K562 (cell line): ENCODE measurements around the gene COMMD4. TPM values are rescaled to one million over a fixed set of nuclear protein-coding genes. Genes with fewer than 3 reads are reported as not detected.
"Not testable (repeated sequence)": the region's sequence is repeated elsewhere in the genome, so short reads cannot be mapped to it uniquely, and the experiment has no call there.

ENCODE experiments used
- ATAC-seq: fragments of 200-7000 bp; cut with Tn5 transposase; 3 replicates; pipeline ENCODE4 v1.9.1; 2020; ENCODE audit warnings: moderate library complexity
- BruUV-seq: library from RNA; stranded (reverse); fragments of 400-500 nt; replicated peaks from 2 replicates; lab custom pipeline; 2021; lab: Mats Ljungman, UMichigan
- CTCF ChIA-PET: fragments of 300-600 bp; formaldehyde crosslinking; extraction: SDS; loops from one replicate; lab custom pipeline; 2021; ENCODE audit warnings: low intra/inter-chr PET ratio; lab: Yijun Ruan, JAX
- POLR2A ChIA-PET: fragments of 300-600, 350-650 bp; sonication (Branson Sonifier 250); formaldehyde crosslinking; extraction: SDS; loops from one replicate; lab custom pipeline; 2021; ENCODE audit warnings: antibody characterized with exemption, inconsistent platforms; lab: Yijun Ruan, JAX
- DNase-seq, 4 experiments: peaks; one replicate each; pipeline versions ENCODE4 v3.0.0 to v3.0.0-alpha.2; 2011 to 2018; ENCODE audit warnings: low spot score in 3 of 4, mixed read lengths in 3 of 4; ENCODE audit errors: extremely low read depth in 1 of 4
- FAIRE-seq: peaks from 2 replicates; lab custom pipeline; 2011; peaks lifted over from hg19 to GRCh38; lab: Jason Lieb, UNC
- H2AFZ ChIP-seq: 2 replicates; pipeline ENCODE4 v1.6.0; 2011; ENCODE audit warnings: low read depth, low read length, control low read depth, inconsistent platforms
- H3K27ac ChIP-seq: fragments of 200-600 bp; 3 replicates; pipeline ENCODE4 v1.8.0; 2011; ENCODE audit warnings: low read depth, mild to moderate bottlenecking, control low read depth, inconsistent platforms, low read length, moderate library complexity, mixed read lengths; ENCODE audit errors: extremely low read depth
- H3K27me3 ChIP-seq, 2 experiments: fragments of 300-600 bp in 1 of 2; 2 replicates in 1 of 2; 3 replicates in 1 of 2; pipeline versions ENCODE4 v1.6.0 to v1.8.0; 2011; ENCODE audit warnings: inconsistent platforms in 2 of 2, low read length in 2 of 2, mild to moderate bottlenecking in 1 of 2, mixed read lengths in 1 of 2, moderate library complexity in 1 of 2; ENCODE audit not compliant: control insufficient read depth in 2 of 2, insufficient read depth in 2 of 2
- H3K36me3 ChIP-seq: fragments of 300-600 bp; 3 replicates; pipeline ENCODE4 v1.8.0; 2011; ENCODE audit warnings: mild to moderate bottlenecking, low read length, inconsistent platforms; ENCODE audit not compliant: control insufficient read depth, insufficient read depth
- H3K4me1 ChIP-seq, 2 experiments: fragments of 200-600 bp in 1 of 2; replicated peaks in 1 of 2; 2 replicates in 1 of 2; 3 replicates in 1 of 2; pipeline versions ENCODE4 v1.5.1 to v1.8.0; 2011; ENCODE audit warnings: inconsistent platforms in 2 of 2, low read length in 2 of 2, mild to moderate bottlenecking in 1 of 2, mixed read lengths in 1 of 2, moderate library complexity in 1 of 2; ENCODE audit not compliant: control insufficient read depth in 2 of 2, insufficient read depth in 2 of 2
- H3K4me2 ChIP-seq: 2 replicates; pipeline ENCODE4 v1.6.1; 2011; ENCODE audit warnings: low read length, control low read depth, inconsistent platforms, mixed read lengths; ENCODE audit not compliant: insufficient read depth
- H3K4me3 ChIP-seq: fragments of 200-600 bp; sonication (generic), shearing (Covaris generic); 2 replicates; pipeline ENCODE4 v1.5.1; 2016; ENCODE audit warnings: control low read depth, inconsistent platforms
- H3K79me2 ChIP-seq: fragments of 200-600 bp; 3 replicates; pipeline ENCODE4 v1.8.0; 2011; ENCODE audit warnings: low read length, inconsistent platforms; ENCODE audit not compliant: control insufficient read depth, insufficient read depth
- H3K9ac ChIP-seq, 2 experiments: 2 replicates each; pipeline versions ENCODE4 v1.6.0 to v1.6.1; 2011; ENCODE audit warnings: low read depth in 2 of 2, low read length in 2 of 2, control low read depth in 1 of 2, inconsistent platforms in 1 of 2, mild to moderate bottlenecking in 1 of 2, mixed read lengths in 1 of 2; ENCODE audit not compliant: insufficient read depth in 1 of 2
- H3K9me1 ChIP-seq: one replicate; pipeline ENCODE4 v1.6.0; 2011; ENCODE audit warnings: inconsistent platforms, mild to moderate bottlenecking, low read length, moderate library complexity; ENCODE audit not compliant: control insufficient read depth, insufficient read depth
- H3K9me3 ChIP-seq: replicated peaks from 2 replicates; pipeline ENCODE4 v1.5.1; 2011; ENCODE audit warnings: low read depth, low read length, inconsistent platforms; ENCODE audit not compliant: control insufficient read depth, insufficient read depth
- H4K20me1 ChIP-seq: replicated peaks from 2 replicates; pipeline ENCODE4 v1.6.1; 2011; ENCODE audit warnings: low read length, inconsistent platforms, mixed read lengths; ENCODE audit not compliant: control insufficient read depth, insufficient read depth
- WGBS: fragments of 100-300 bp; shearing (Covaris generic); methylation state at CpG from one replicate; pipeline ENCODE4 v1.1.6; 2016; ENCODE audit warnings: low coverage, mixed read lengths; ENCODE audit not compliant: insufficient coverage; ENCODE audit errors: missing lambda C conversion rate; 5-methylcytosine and 5-hydroxymethylcytosine counted together
- in situ Hi-C: fragments of 300-500 bp; cut with MboI; formaldehyde crosslinking; loops from 4 replicates; pipeline ENCODE4 v1.15.0; 2018; ENCODE audit warnings: inconsistent platforms, mixed read lengths
- intact Hi-C: fragments of 100-400 bp; cut with micrococcal nuclease; formaldehyde crosslinking; loops from 2 replicates; pipeline ENCODE4 v1.14.2; 2022
- polyA plus RNA-seq, 8 experiments: library from polyadenylated mRNA; depleted of rRNA in 4 of 8; stranded (reverse) in 5 of 8; unstranded in 3 of 8; fragments of >200 nt; fragmentation: Nextera tagmentation in 2 of 8; fragmentation: Illumina TruSeq in 1 of 8; extraction: Ambion mirVana in 2 of 8; extraction: Trizol in 1 of 8; gene quantifications; 2 replicates each; pipeline versions ENCODE4 v1.2.1 to v1.2.3, GENCODE V29; 2011 to 2014; ENCODE audit warnings: inconsistent platforms in 1 of 8, missing spikeins in 1 of 8
- total RNA-seq, 7 experiments: library from RNA; depleted of rRNA in 6 of 7; stranded (reverse); fragments of >200 nt in 6 of 7; fragmentation: Illumina TruSeq in 2 of 7; extraction: Trizol in 2 of 7; gene quantifications; 2 replicates each; pipeline versions ENCODE4 v1.2.1 to v1.2.3, GENCODE V29; 2011 to 2021; ENCODE audit warnings: low replicate concordance in 1 of 7
- TF ChIP-seq, protein P1 (sequence below), 3 experiments: IDR thresholded peaks in 2 of 3; conservative IDR thresholded peaks in 1 of 3; 2 replicates each; pipeline ENCODE4 v1.5.1; 2011 to 2012; ENCODE audit warnings: low read length in 3 of 3, mild to moderate bottlenecking in 3 of 3, control low read depth in 2 of 3, improper control_type of control experiment in 1 of 3, inconsistent platforms in 1 of 3, low read depth in 1 of 3, mixed read lengths in 1 of 3, moderate library complexity in 1 of 3; ENCODE audit not compliant: insufficient read depth in 2 of 3

Gene COMMD4
- total and polyA plus RNA-seq, 9 of the 15 experiments (the other 6 are each of a cell fraction or from before 2014, with no cell fraction given) = 20.4 to 140 (median 63.9) TPM

DNA sequence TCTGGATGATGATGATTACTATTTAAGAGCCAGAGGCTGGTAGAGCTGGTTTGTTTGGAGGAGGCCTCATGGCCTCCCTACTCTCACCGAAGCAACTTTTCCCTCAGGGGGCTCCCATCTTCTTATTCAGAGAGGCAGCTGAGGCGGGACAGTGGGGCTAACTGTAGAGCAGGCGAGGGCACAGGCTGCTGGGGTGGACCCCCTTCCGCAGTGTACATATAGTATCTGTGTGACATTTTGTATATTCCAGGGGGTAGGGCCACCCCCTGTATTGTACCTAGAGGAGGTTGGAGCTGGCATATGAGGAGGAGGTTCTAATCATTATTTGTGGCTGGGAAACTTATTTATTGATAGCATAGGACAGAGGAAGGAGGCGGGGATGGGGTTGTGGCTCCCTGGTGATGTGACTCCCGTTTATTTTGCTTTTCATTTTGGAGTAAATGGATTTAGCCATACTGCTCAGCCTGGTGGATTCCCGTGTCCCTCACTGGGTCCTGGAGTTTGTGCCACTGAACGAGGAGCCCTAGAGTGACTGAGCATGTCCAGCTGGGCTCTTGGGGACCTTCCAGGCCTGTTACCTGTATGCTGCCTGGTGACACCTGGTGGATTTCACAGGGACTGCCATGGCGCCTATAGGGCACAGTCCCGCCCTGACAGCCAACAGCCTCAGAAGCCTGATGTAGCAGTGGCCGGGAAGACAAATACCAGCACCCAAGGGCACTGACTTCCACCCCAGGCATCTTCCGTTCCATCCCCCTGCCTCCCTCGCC, 37.1 kb upstream of the COMMD4 start:
- peaks cover 4 to 10% of the 10 kb centered on the region in 2 experiments; a peak in 4 of 5 replicates for H3K27me3 ChIP-seq
- H3K4me2 ChIP-seq, CTCF ChIA-PET, H3K9me3 ChIP-seq, POLR2A ChIA-PET, H3K9ac ChIP-seq, DNase-seq, H3K27ac ChIP-seq, H3K79me2 ChIP-seq, intact Hi-C loops, H3K9me1 ChIP-seq, H3K36me3 ChIP-seq, H4K20me1 ChIP-seq, H2AFZ ChIP-seq, BruUV-seq, H3K4me3 ChIP-seq, H3K4me1 ChIP-seq: not testable (repeated sequence)
- ATAC-seq (peak; percentile 99), FAIRE-seq (peak; percentile 85)
- WGBS = 19% methylated on average over 4 of the region's 13 CpGs
- in situ Hi-C loops = loop anchor here (25.0 kb wide), 3 partner anchors 961 to 1336 kb away; partner anchors contain the start of gene ISLR2

DNA sequence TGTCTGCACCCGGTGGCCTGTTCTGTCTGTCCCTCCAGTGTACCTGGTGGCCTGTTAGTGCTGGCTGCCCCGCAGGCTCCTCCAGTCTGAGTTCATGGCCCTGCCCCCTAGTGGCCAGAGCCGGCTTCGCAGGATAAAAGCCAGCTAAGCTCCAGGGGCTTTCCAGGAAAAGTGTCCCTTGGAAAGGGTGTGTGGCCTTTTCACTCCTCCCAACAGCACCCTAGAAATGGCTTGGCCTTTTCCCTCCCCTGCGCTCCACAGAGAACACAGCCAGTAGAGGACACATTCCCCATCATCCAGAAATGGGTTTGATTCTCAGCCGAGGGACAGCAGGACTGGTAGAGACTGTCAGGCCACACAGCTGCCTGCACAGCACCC, 36.6 kb upstream of the COMMD4 start:
- H3K9ac ChIP-seq, CTCF ChIA-PET, H2AFZ ChIP-seq, H3K27ac ChIP-seq, H3K36me3 ChIP-seq, BruUV-seq, intact Hi-C loops, H3K9me1 ChIP-seq, H3K4me2 ChIP-seq, H4K20me1 ChIP-seq, FAIRE-seq, H3K4me3 ChIP-seq, H3K79me2 ChIP-seq, DNase-seq, POLR2A ChIA-PET, H3K9me3 ChIP-seq, H3K4me1 ChIP-seq: not testable (repeated sequence)
- in situ Hi-C loops = loop anchor here (25.0 kb wide), 3 partner anchors 962 to 1337 kb away; partner anchors contain the start of gene ISLR2
- H3K27me3 ChIP-seq = peaks cover 4 to 14% of the 10 kb centered on the region in 2 experiments; a peak in 4 of 5 replicates
- TF ChIP-seq, protein P1, sequence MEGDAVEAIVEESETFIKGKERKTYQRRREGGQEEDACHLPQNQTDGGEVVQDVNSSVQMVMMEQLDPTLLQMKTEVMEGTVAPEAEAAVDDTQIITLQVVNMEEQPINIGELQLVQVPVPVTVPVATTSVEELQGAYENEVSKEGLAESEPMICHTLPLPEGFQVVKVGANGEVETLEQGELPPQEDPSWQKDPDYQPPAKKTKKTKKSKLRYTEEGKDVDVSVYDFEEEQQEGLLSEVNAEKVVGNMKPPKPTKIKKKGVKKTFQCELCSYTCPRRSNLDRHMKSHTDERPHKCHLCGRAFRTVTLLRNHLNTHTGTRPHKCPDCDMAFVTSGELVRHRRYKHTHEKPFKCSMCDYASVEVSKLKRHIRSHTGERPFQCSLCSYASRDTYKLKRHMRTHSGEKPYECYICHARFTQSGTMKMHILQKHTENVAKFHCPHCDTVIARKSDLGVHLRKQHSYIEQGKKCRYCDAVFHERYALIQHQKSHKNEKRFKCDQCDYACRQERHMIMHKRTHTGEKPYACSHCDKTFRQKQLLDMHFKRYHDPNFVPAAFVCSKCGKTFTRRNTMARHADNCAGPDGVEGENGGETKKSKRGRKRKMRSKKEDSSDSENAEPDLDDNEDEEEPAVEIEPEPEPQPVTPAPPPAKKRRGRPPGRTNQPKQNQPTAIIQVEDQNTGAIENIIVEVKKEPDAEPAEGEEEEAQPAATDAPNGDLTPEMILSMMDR (IDR thresholded peaks at IDR 0.05 in 2 of 3, conservative IDR thresholded peaks at IDR 0.05 in 1 of 3; ENCODE audit: insufficient read depth in 2 of 3, low read depth in 1 of 3, low read length in 3 of 3) = peak; percentile 37 to 54 (median 41); a peak in 5 of 6 replicates
- 8% methylated on average over 5 of the region's 6 CpGs for WGBS
- ATAC-seq = peak; percentile 99

DNA sequence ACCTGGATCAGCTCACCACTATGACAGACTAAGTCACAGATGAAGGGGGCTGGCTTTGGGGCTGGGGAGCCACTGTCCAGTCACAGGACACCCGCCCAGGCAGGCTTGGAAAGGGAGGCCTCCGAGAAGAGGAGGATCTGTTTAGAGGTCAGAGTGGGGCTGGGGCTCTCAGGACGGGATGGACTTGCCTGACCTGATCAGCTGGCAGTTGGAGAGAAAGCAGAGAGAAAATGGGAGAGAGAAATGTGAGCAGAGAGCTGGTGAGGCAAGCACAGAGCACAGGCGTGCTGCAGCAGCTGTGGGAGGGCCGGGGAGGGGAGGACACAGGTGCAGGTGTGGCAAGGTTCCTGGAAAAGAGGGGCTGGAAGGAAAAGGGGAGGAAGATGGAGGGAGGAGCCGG, 35.8 kb upstream of the COMMD4 start:
- H3K79me2 ChIP-seq, H3K9me1 ChIP-seq, H3K9me3 ChIP-seq, H3K4me1 ChIP-seq, intact Hi-C loops, H2AFZ ChIP-seq, CTCF ChIA-PET, H3K9ac ChIP-seq, H3K4me2 ChIP-seq, DNase-seq, H3K36me3 ChIP-seq, H3K27ac ChIP-seq, H4K20me1 ChIP-seq, ATAC-seq, H3K4me3 ChIP-seq, BruUV-seq, FAIRE-seq: not testable (repeated sequence)
- peaks cover 8 to 19% of the 10 kb centered on the region in 2 experiments; a peak in 4 of 5 replicates for H3K27me3 ChIP-seq
- in situ Hi-C loops = loop anchor here (10.0 kb wide), 1 partner anchor 1235 kb away; no protein-coding TSS in a partner anchor
- 5% methylated on average over 4 of the region's 6 CpGs for WGBS
- POLR2A ChIA-PET = interaction anchor here (1.1 kb wide), 1 partner anchor 381 kb away, joined by 3 read pairs; no protein-coding TSS in a partner anchor
